GM20000 (cell line): Measurements from ENCODE around the gene GRAMD1A.
A peak's percentile ranks its signal among the peaks of the same experiment; 100 is the strongest.

Experiments
- DNase-seq: peaks from one replicate; pipeline ENCODE4 v3.0.0; 2012; ENCODE audit warnings: low spot score
- CTCF ChIP-seq: IDR thresholded peaks from 2 replicates; pipeline ENCODE4 v1.5.1; 2012; ENCODE audit warnings: mild to moderate bottlenecking, control low read depth; ENCODE audit errors: extremely low read depth, missing control alignments

The GRAMD1A gene

GRCh38 chr19:35029737-35030256 lies 29.7 kb downstream of the GRAMD1A start:
- no peak for TF ChIP-seq CTCF
- DNase-seq = no peak

GRCh38 chr19:35030257-35031071 lies 30.3 kb downstream of the GRAMD1A start, which contains the start of gene SCN1B:
Gene SCN1B, plus strand, starts transcription at chr19:35030470. Its CDS starts 351 bp downstream, at chr19:35030821.
- peak; percentile 76 for DNase-seq
- TF ChIP-seq CTCF = no peak

- no peak for TF ChIP-seq CTCF
- no peak for DNase-seq
Observed at GRCh38 chr19:35031072-35031881, 31.2 kb downstream of the GRAMD1A start.

- no peak for DNase-seq
- TF ChIP-seq CTCF = no peak
Observed at GRCh38 chr19:35032356-35032865, 32.3 kb downstream of the GRAMD1A start.

- DNase-seq = no peak
- no peak for TF ChIP-seq CTCF
Observed at GRCh38 chr19:35033067-35034004, 33.2 kb downstream of the GRAMD1A start.

- DNase-seq = no peak
- TF ChIP-seq CTCF = no peak
Observed at GRCh38 chr19:35034005-35034502, 33.9 kb downstream of the GRAMD1A start.
